22Rv1 (cell line): ENCODE results near the gene ADAMTS15.
"Not testable (repeated sequence)": the region's sequence is repeated elsewhere in the genome, so short reads cannot be mapped to it uniquely, and the experiment has no call there.

Experiments used
- H3K27ac ChIP-seq: fragments of 450-650 bp; 2 replicates; pipeline ENCODE4 v1.5.1; 2017
- ZFX ChIP-seq: fragments of 450-650 bp; IDR thresholded peaks from 2 replicates; pipeline ENCODE4 v1.6.1; 2017; ENCODE audit warnings: antibody characterized with exemption, borderline replicate concordance
- TF ChIP-seq, protein P1 (sequence below): fragments of 450-650 bp; IDR thresholded peaks from 2 replicates; pipeline ENCODE4 v1.5.1; 2017; ENCODE audit warnings: mild to moderate bottlenecking

ADAMTS15 gene

DNA sequence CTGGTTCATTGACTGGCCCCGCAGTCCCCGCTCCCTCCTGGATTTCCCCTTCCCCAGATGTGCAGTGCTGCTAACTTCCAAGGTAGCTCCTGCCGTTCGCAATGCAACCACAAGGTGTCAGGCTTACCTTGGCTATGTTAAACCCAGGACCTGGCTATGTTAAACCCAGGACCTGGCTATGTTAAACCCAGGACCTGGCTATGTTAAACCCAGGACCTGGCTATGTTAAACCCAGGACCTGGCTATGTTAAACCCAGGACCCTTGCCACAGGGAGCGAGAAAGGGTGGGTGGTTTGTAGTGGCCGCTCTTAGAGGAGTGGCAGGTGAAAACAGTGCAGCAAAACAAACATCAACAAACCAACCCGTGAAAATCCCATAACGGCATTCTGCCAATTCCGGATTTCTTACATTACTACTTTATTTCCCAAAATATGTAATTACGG is 17.1 kb upstream of the ADAMTS15 start:
- no peak for TF ChIP-seq ZFX
- TF ChIP-seq, protein P1, sequence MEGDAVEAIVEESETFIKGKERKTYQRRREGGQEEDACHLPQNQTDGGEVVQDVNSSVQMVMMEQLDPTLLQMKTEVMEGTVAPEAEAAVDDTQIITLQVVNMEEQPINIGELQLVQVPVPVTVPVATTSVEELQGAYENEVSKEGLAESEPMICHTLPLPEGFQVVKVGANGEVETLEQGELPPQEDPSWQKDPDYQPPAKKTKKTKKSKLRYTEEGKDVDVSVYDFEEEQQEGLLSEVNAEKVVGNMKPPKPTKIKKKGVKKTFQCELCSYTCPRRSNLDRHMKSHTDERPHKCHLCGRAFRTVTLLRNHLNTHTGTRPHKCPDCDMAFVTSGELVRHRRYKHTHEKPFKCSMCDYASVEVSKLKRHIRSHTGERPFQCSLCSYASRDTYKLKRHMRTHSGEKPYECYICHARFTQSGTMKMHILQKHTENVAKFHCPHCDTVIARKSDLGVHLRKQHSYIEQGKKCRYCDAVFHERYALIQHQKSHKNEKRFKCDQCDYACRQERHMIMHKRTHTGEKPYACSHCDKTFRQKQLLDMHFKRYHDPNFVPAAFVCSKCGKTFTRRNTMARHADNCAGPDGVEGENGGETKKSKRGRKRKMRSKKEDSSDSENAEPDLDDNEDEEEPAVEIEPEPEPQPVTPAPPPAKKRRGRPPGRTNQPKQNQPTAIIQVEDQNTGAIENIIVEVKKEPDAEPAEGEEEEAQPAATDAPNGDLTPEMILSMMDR: peak; percentile 75
- no peak overlapping the region for H3K27ac ChIP-seq

DNA sequence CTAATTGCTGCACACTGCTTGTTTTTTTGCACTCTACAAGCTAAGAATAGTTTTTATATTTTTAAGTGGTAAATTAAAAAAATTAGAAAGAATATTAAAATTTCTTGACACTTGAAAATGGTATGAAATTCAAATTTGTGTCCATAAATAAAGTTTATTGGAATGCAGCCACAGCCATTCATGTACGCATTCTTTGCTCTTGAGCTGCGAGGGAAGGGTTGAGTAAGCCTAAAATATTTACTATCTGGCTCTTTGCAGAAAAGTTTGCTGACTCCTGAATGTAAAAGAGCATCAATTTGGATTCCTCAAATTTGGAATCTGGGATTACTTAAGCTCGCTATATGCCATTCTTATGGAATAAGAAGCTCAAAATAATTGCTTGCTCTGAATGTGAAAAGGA is 16.6 kb upstream of the ADAMTS15 start:
- no peak for TF ChIP-seq ZFX
- TF ChIP-seq, protein P1: no peak; the same call in 1 of the 2 replicates
- H3K27ac ChIP-seq: no peak overlapping the region

DNA sequence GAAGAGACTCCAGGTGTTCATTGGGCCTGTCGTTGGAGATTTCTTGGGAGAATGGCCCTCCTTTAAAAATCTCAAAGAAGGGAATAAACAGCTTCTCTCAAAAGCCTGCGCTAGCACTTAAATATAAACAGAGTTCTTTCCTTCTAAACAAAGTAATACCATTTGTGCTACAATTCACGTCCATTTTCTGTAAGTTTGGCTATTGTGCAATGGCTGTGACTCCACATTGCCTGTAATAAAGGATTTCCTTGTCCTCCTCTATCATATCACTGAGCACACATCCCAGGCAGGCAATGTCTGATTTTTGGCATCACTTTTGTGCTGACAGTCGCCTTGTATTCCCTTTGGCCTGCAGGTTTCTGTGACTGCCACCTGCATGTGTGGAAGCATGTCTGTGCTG is 15.1 kb upstream of the ADAMTS15 start:
- no peak for TF ChIP-seq ZFX
- TF ChIP-seq, protein P1: no peak
- H3K27ac ChIP-seq: no peak overlapping the region

DNA sequence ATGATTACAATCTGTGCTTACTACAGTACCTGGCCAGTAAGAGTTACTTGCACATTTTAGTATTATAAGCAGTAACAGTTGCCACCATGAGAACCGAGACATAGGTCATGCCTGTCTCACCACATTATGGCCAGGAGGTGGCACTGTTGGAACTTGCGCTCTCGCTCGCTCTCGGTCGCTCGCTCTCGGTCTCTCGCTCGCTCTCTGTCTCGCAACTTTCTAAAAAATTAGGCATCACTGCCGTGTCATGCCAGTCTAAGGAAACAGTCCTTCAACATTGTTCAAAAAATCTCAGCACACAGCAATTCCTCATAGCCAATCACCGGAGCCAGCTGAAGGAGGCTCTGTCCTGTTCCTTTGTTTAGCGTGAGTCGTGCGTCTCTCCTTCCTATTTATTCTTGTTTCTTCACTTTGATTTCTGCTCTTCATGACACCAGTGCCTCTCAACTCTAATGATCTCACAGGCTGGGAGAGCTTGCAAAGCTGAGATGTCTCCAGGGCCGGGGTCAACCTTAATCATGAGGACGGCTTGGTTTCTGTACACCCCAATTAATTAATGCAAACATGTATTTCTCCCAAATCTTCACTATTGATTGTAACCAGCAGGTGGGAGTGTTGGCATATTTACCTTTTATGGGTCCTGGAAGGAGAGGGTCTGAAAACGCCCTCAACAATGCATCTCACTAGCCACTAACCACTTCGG is 13.8 kb upstream of the ADAMTS15 start:
- no peak overlapping the region for H3K27ac ChIP-seq
- TF ChIP-seq, protein P1: peak; percentile 93
- TF ChIP-seq ZFX: no peak

DNA sequence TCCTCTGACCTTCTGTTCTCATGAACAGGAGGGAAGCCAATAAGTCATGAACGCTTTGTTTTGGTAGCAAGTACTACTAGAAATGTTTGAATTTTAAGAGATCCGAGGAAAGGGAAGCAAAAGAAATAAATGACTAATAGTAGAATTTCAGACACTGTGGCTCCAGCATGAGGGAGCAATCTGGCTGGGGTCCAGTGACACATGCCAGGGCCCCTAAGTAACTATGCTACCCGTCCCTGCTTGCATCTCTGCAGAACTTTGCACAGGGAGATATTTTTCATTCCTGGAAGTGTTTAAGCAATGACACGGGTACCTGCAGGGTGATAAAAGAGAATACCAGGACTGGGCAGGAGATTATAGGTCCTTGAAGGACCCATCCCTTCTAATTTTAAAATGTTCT is 12.8 kb upstream of the ADAMTS15 start:
- H3K27ac ChIP-seq: no peak overlapping the region
- TF ChIP-seq, protein P1: no peak
- no peak for TF ChIP-seq ZFX

DNA sequence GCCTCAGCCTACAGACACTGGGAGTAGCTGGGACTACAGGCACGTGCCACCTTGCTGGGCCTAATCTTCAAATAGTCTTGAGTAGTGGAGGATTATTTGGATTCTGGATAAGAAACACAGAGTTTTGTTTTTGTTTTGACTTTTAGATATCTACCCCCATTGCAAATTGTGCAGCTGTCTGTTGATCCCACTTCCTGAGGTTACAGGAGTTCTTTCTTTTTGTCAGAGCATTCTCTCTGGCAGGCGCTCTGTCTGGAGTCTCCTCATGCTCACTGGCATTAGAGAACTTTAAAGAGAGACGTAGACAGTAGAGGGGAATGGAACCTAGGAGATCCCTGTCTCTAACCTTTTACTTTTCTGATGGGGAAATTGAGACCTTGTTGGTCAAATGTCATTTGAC is 12.3 kb upstream of the ADAMTS15 start:
- H3K27ac ChIP-seq: no peak overlapping the region
- TF ChIP-seq ZFX: no peak
- TF ChIP-seq, protein P1: no peak

DNA sequence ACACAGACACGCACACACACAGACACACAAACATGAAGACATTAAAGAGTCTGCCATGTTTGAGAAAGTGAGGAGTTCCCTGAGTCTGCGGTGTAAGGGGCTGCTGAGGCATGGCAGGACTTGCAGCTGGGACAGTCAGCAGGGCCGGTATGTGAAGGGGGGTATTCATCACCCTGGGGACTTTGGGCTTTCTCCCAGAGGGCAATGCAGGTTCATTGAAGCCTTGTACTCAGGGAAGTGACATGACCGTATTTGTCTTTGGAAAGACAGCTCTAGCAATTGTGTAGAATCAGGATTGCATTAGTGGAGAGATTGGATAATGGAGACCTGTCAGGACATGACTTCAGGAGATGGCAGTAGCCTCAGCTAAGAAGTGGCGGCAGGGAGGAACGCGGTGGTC is 10.6 kb upstream of the ADAMTS15 start:
- TF ChIP-seq, protein P1: no peak
- TF ChIP-seq ZFX: no peak
- H3K27ac ChIP-seq: no peak overlapping the region

DNA sequence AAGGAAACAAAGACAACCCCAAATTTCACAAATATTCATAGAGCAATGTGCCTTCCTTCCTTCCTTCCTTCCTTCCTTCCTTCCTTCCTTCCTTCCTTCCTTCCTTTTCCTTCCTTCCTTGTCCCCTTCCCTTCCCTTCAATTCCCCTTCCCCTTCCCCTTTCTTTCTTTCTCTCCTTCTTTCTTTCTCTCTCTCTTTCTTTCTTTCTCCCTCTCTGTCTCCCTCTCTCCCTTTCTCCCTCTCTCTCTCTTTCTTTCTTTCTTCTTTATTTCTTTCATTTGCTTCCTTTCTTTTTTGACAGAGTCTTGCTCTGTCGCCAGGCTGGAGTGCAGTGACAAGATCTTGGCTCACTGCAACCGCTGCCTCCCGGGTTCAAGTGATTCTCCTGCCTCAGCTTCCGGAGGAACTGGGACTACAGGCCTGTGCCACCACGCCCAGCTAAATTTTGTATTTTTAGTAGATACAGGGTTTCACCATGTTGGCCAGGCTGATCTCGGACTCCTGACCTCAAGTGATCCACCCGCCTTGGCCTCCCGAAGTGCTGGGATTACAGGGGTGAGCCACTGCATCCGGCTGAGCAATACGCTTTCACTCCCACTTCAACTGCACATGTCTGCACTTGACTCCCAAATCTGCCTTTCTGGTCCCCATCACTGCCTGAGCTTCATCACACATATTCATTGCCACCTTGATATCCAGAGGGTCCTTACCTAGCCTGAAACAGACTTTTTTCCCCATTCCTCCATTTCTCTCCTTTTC is 9.9 kb upstream of the ADAMTS15 start:
- not testable (repeated sequence) for H3K27ac ChIP-seq
